K562 (cell line): Measurements from ENCODE around the gene MAU2. TPM values are rescaled to one million over a fixed set of nuclear protein-coding genes. Genes with fewer than 3 reads are reported as not detected.

Experiments used
- ATAC-seq: fragments of 200-7000 bp; cut with Tn5 transposase; 3 replicates; pipeline ENCODE4 v1.9.1; 2020; ENCODE audit warnings: moderate library complexity
- BruUV-seq: library from RNA; stranded (reverse); fragments of 400-500 nt; replicated peaks from 2 replicates; lab custom pipeline; 2021; lab: Mats Ljungman, UMichigan
- CTCF ChIA-PET: fragments of 300-600 bp; formaldehyde crosslinking; extraction: SDS; loops from one replicate; lab custom pipeline; 2021; ENCODE audit warnings: low intra/inter-chr PET ratio; lab: Yijun Ruan, JAX
- POLR2A ChIA-PET: fragments of 300-600, 350-650 bp; sonication (Branson Sonifier 250); formaldehyde crosslinking; extraction: SDS; loops from one replicate; lab custom pipeline; 2021; ENCODE audit warnings: antibody characterized with exemption, inconsistent platforms; lab: Yijun Ruan, JAX
- DNase-seq, 4 experiments: peaks; one replicate each; pipeline versions ENCODE4 v3.0.0 to v3.0.0-alpha.2; 2011 to 2018; ENCODE audit warnings: low spot score in 3 of 4, mixed read lengths in 3 of 4; ENCODE audit errors: extremely low read depth in 1 of 4
- FAIRE-seq: peaks from 2 replicates; lab custom pipeline; 2011; peaks lifted over from hg19 to GRCh38; lab: Jason Lieb, UNC
- H2AFZ ChIP-seq: 2 replicates; pipeline ENCODE4 v1.6.0; 2011; ENCODE audit warnings: low read depth, low read length, control low read depth, inconsistent platforms
- H3K27ac ChIP-seq: fragments of 200-600 bp; 3 replicates; pipeline ENCODE4 v1.8.0; 2011; ENCODE audit warnings: low read depth, mild to moderate bottlenecking, control low read depth, inconsistent platforms, low read length, moderate library complexity, mixed read lengths; ENCODE audit errors: extremely low read depth
- H3K27me3 ChIP-seq, 2 experiments: fragments of 300-600 bp in 1 of 2; 2 replicates in 1 of 2; 3 replicates in 1 of 2; pipeline versions ENCODE4 v1.6.0 to v1.8.0; 2011; ENCODE audit warnings: inconsistent platforms in 2 of 2, low read length in 2 of 2, mild to moderate bottlenecking in 1 of 2, mixed read lengths in 1 of 2, moderate library complexity in 1 of 2; ENCODE audit not compliant: control insufficient read depth in 2 of 2, insufficient read depth in 2 of 2
- H3K36me3 ChIP-seq: fragments of 300-600 bp; 3 replicates; pipeline ENCODE4 v1.8.0; 2011; ENCODE audit warnings: mild to moderate bottlenecking, low read length, inconsistent platforms; ENCODE audit not compliant: control insufficient read depth, insufficient read depth
- H3K4me1 ChIP-seq, 2 experiments: fragments of 200-600 bp in 1 of 2; replicated peaks in 1 of 2; 2 replicates in 1 of 2; 3 replicates in 1 of 2; pipeline versions ENCODE4 v1.5.1 to v1.8.0; 2011; ENCODE audit warnings: inconsistent platforms in 2 of 2, low read length in 2 of 2, mild to moderate bottlenecking in 1 of 2, mixed read lengths in 1 of 2, moderate library complexity in 1 of 2; ENCODE audit not compliant: control insufficient read depth in 2 of 2, insufficient read depth in 2 of 2
- H3K4me2 ChIP-seq: 2 replicates; pipeline ENCODE4 v1.6.1; 2011; ENCODE audit warnings: low read length, control low read depth, inconsistent platforms, mixed read lengths; ENCODE audit not compliant: insufficient read depth
- H3K4me3 ChIP-seq: fragments of 200-600 bp; sonication (generic), shearing (Covaris generic); 2 replicates; pipeline ENCODE4 v1.5.1; 2016; ENCODE audit warnings: control low read depth, inconsistent platforms
- H3K79me2 ChIP-seq: fragments of 200-600 bp; 3 replicates; pipeline ENCODE4 v1.8.0; 2011; ENCODE audit warnings: low read length, inconsistent platforms; ENCODE audit not compliant: control insufficient read depth, insufficient read depth
- H3K9ac ChIP-seq, 2 experiments: 2 replicates each; pipeline versions ENCODE4 v1.6.0 to v1.6.1; 2011; ENCODE audit warnings: low read depth in 2 of 2, low read length in 2 of 2, control low read depth in 1 of 2, inconsistent platforms in 1 of 2, mild to moderate bottlenecking in 1 of 2, mixed read lengths in 1 of 2; ENCODE audit not compliant: insufficient read depth in 1 of 2
- H3K9me1 ChIP-seq: one replicate; pipeline ENCODE4 v1.6.0; 2011; ENCODE audit warnings: inconsistent platforms, mild to moderate bottlenecking, low read length, moderate library complexity; ENCODE audit not compliant: control insufficient read depth, insufficient read depth
- H3K9me3 ChIP-seq: replicated peaks from 2 replicates; pipeline ENCODE4 v1.5.1; 2011; ENCODE audit warnings: low read depth, low read length, inconsistent platforms; ENCODE audit not compliant: control insufficient read depth, insufficient read depth
- H4K20me1 ChIP-seq: replicated peaks from 2 replicates; pipeline ENCODE4 v1.6.1; 2011; ENCODE audit warnings: low read length, inconsistent platforms, mixed read lengths; ENCODE audit not compliant: control insufficient read depth, insufficient read depth
- BDP1 ChIP-seq: IDR thresholded peaks from 3 replicates; pipeline ENCODE4 v1.6.1; 2011; ENCODE audit not compliant: insufficient read length, insufficient read depth
- BHLHE40 ChIP-seq: IDR thresholded peaks from 2 replicates; pipeline ENCODE4 v1.6.1; 2011; ENCODE audit warnings: low read length, improper control_type of control experiment
- CREB3 ChIP-seq: fragments of 450-650 bp; conservative IDR thresholded peaks from 2 replicates; pipeline ENCODE4 v1.6.1; 2016; ENCODE audit warnings: missing genetic modification characterization, low read depth, mild to moderate bottlenecking, missing compliant biosample characterization, moderate library complexity
- E2F4 ChIP-seq: sonication (generic); formaldehyde crosslinking; IDR thresholded peaks from 2 replicates; pipeline ENCODE4 v1.8.0; 2022; ENCODE audit warnings: mild to moderate bottlenecking, low read depth, missing genetic modification reagents
- FOXP1 ChIP-seq: sonication (generic); formaldehyde crosslinking; IDR thresholded peaks from 2 replicates; pipeline ENCODE4 v1.8.0; 2022; ENCODE audit warnings: mild to moderate bottlenecking, missing genetic modification reagents
- GATA2 ChIP-seq: sonication (generic); formaldehyde crosslinking; IDR thresholded peaks from 2 replicates; pipeline ENCODE4 v1.4.0; 2020; ENCODE audit warnings: mild to moderate bottlenecking, missing genetic modification reagents
- HBP1 ChIP-seq: fragments of 450-650 bp; formaldehyde crosslinking; IDR thresholded peaks from 2 replicates; pipeline ENCODE4 v1.4.0; 2022; ENCODE audit warnings: missing genetic modification characterization
- HCFC1 ChIP-seq: IDR thresholded peaks from 2 replicates; pipeline ENCODE4 v1.6.1; 2012; ENCODE audit warnings: low read depth, low read length, improper control_type of control experiment
- MECOM ChIP-seq: fragments of 250-450 bp; sonication (Bioruptor Pico); IDR thresholded peaks from 2 replicates; pipeline ENCODE4 v1.8.0; 2022; ENCODE audit warnings: inconsistent platforms
- NR3C1 ChIP-seq: sonication (generic); formaldehyde crosslinking; IDR thresholded peaks from 2 replicates; pipeline ENCODE4 v1.8.1; 2022; ENCODE audit warnings: missing genetic modification reagents
- POLR3G ChIP-seq: IDR thresholded peaks from 2 replicates; pipeline ENCODE4 v1.6.1; 2011; ENCODE audit not compliant: insufficient read length, insufficient replicate concordance; ENCODE audit errors: extremely low read depth
- PRPF4 ChIP-seq: fragments of 200-400 bp; formaldehyde crosslinking; IDR thresholded peaks from one replicate; pipeline ENCODE4 v1.6.1; 2017; ENCODE audit warnings: low read length, low read depth, mild to moderate bottlenecking; ENCODE audit not compliant: insufficient read depth, poor library complexity, severe bottlenecking
- SNIP1 ChIP-seq: fragments of 450-650 bp; IDR thresholded peaks from 2 replicates; pipeline ENCODE4 v1.7.1; 2017; ENCODE audit warnings: low read depth, mild to moderate bottlenecking
- SPI1 ChIP-seq: IDR thresholded peaks from 2 replicates; pipeline ENCODE4 v1.6.1; 2011; ENCODE audit warnings: low read depth, low read length, control low read depth, borderline replicate concordance
- SRSF3 ChIP-seq: fragments of 200-400 bp; formaldehyde crosslinking; IDR thresholded peaks from 2 replicates; pipeline ENCODE4 v1.6.1; 2016; ENCODE audit warnings: mild to moderate bottlenecking, low read length, moderate library complexity; ENCODE audit not compliant: insufficient read depth
- TAF7 ChIP-seq: fragments of 450-650 bp; IDR thresholded peaks from 2 replicates; pipeline ENCODE4 v1.6.1; 2016; ENCODE audit warnings: missing genetic modification characterization, missing compliant biosample characterization
- ZBTB26 ChIP-seq: fragments of 450-650 bp; formaldehyde crosslinking; IDR thresholded peaks from 2 replicates; pipeline ENCODE4 v1.4.0; 2022; ENCODE audit warnings: missing genetic modification characterization
- ZNF143 ChIP-seq: sonication (generic); formaldehyde crosslinking; IDR thresholded peaks from 2 replicates; pipeline ENCODE4 v1.9.0; 2022; ENCODE audit warnings: mild to moderate bottlenecking, missing genetic modification reagents
- ZNF24 ChIP-seq: fragments of 450-650 bp; IDR thresholded peaks from 2 replicates; pipeline ENCODE4 v1.6.1; 2016
- WGBS: fragments of 100-300 bp; shearing (Covaris generic); methylation state at CpG from one replicate; pipeline ENCODE4 v1.1.6; 2016; ENCODE audit warnings: low coverage, mixed read lengths; ENCODE audit not compliant: insufficient coverage; ENCODE audit errors: missing lambda C conversion rate; 5-methylcytosine and 5-hydroxymethylcytosine counted together
- in situ Hi-C: fragments of 300-500 bp; cut with MboI; formaldehyde crosslinking; loops from 4 replicates; pipeline ENCODE4 v1.15.0; 2018; ENCODE audit warnings: inconsistent platforms, mixed read lengths
- intact Hi-C: fragments of 100-400 bp; cut with micrococcal nuclease; formaldehyde crosslinking; loops from 2 replicates; pipeline ENCODE4 v1.14.2; 2022
- polyA plus RNA-seq, 8 experiments: library from polyadenylated mRNA; depleted of rRNA in 4 of 8; stranded (reverse) in 5 of 8; unstranded in 3 of 8; fragments of >200 nt; fragmentation: Nextera tagmentation in 2 of 8; fragmentation: Illumina TruSeq in 1 of 8; extraction: Ambion mirVana in 2 of 8; extraction: Trizol in 1 of 8; gene quantifications; 2 replicates each; pipeline versions ENCODE4 v1.2.1 to v1.2.3, GENCODE V29; 2011 to 2014; ENCODE audit warnings: inconsistent platforms in 1 of 8, missing spikeins in 1 of 8
- total RNA-seq, 7 experiments: library from RNA; depleted of rRNA in 6 of 7; stranded (reverse); fragments of >200 nt in 6 of 7; fragmentation: Illumina TruSeq in 2 of 7; extraction: Trizol in 2 of 7; gene quantifications; 2 replicates each; pipeline versions ENCODE4 v1.2.1 to v1.2.3, GENCODE V29; 2011 to 2021; ENCODE audit warnings: low replicate concordance in 1 of 7

MAU2 gene
- total and polyA plus RNA-seq, 9 of the 15 experiments (the other 6 are each of a cell fraction or from before 2014, with no cell fraction given) = 1.2 to 48.1 (median 19.4) TPM

- H3K4me2 ChIP-seq = no peak overlapping the region
- no peaks in the 10 kb centered on the region; a peak in 2 of 5 replicates for H3K4me1 ChIP-seq
- FAIRE-seq (no peak), ATAC-seq (no peak), DNase-seq (no peak)
- WGBS = 93% methylated on average over 8 of the region's 8 CpGs
- H3K9me3 ChIP-seq = no peaks in the 10 kb centered on the region
- in situ Hi-C loops (loop anchor here (10.0 kb wide), 1 partner anchor 283 kb away; no protein-coding TSS in a partner anchor), intact Hi-C loops (loop anchor here (10.0 kb wide), 1 partner anchor 273 kb away; no protein-coding TSS in a partner anchor)
- ChIA-PET POLR2A (interaction anchor here (1.1 kb wide), 1 partner anchor 32 kb away, joined by 3 read pairs; no protein-coding TSS in a partner anchor), CTCF (no interaction called here)
- no peaks in the 10 kb centered on the region for H3K9me1 ChIP-seq
- H3K79me2 ChIP-seq = peaks cover 37% of the 10 kb centered on the region
- H3K27me3 ChIP-seq = no peaks in the 10 kb centered on the region
- H2AFZ ChIP-seq = no peak overlapping the region
- no peak overlapping the region for H3K4me3 ChIP-seq
- H4K20me1 ChIP-seq = peaks cover 10% of the 10 kb centered on the region; the same call in 1 of the 2 replicates
- no TSS peak for BruUV-seq
- no peak overlapping the region for H3K27ac ChIP-seq
- peaks cover 66% of the 10 kb centered on the region for H3K36me3 ChIP-seq
- 0 out of 4 replicates have a peak overlapping the region, but pooled peaks of 1 of the 2 experiments have one; percentile 17 for H3K9ac ChIP-seq
- no peak for TF ChIP-seq NR3C1 (CRISPR knock-in tag)
- TF ChIP-seq SPI1 = no peak
- no peak for TF ChIP-seq TAF7 (tag)
- TF ChIP-seq ZNF143 (CRISPR knock-in tag) = no peak
- no peak for TF ChIP-seq BHLHE40
- TF ChIP-seq FOXP1 (CRISPR knock-in tag) = no peak
- TF ChIP-seq ZNF24 = no peak
- no peak for TF ChIP-seq HBP1 (CRISPR knock-in tag)
- TF ChIP-seq GATA2 (CRISPR knock-in tag) = no peak
- TF ChIP-seq HCFC1 = no peak
- no peak for TF ChIP-seq POLR3G
- TF ChIP-seq BDP1 = no peak
- no peak for TF ChIP-seq SNIP1
- no peak for TF ChIP-seq E2F4
- no peak for TF ChIP-seq CREB3 (tag)
- TF ChIP-seq PRPF4 = no peak
- no peak for TF ChIP-seq ZBTB26 (CRISPR knock-in tag)
- TF ChIP-seq SRSF3 = no peak
- no peak for TF ChIP-seq MECOM (CRISPR knock-in tag)
Measured at GRCh38 chr19:19327672-19328071, 7.0 kb downstream of the MAU2 start.
